Upper lobe of left lung (tissue), 6 donors: Measurements from ENCODE around the gene DCTN3. TPM values are rescaled to one million over a fixed set of nuclear protein-coding genes. Genes with fewer than 3 reads are reported as not detected.

Experiments used
- ATAC-seq, 2 donors: fragments of 200-7000 bp; cut with Tn5 transposase; one replicate each; pipeline ENCODE4 v1.9.1; 2022; ENCODE audit warnings: mild to moderate bottlenecking in 2 of 2, moderate library complexity in 2 of 2; ENCODE audit not compliant: low FRiP score in 2 of 2
- DNase-seq, 2 donors: peaks; one replicate each; pipeline ENCODE4 v3.0.0-alpha.2; 2019 to 2020
- H3K27ac ChIP-seq, 4 donors: fragments of 200-600 bp; sonication (generic); one replicate each; pipeline ENCODE4 v1.5.1; 2016 to 2019
- H3K27me3 ChIP-seq, 4 donors: fragments of 200-600 bp; sonication (generic); one replicate each; pipeline ENCODE4 v1.5.1; 2017 to 2019
- H3K36me3 ChIP-seq, 4 donors: fragments of 200-600 bp; sonication (generic); one replicate each; pipeline ENCODE4 v1.5.1; 2016 to 2019
- H3K4me1 ChIP-seq, 4 donors: fragments of 200-600 bp; sonication (generic); one replicate each; pipeline ENCODE4 v1.5.1; 2018 to 2019
- H3K4me3 ChIP-seq, 4 donors: fragments of 200-600 bp; sonication (generic); one replicate each; pipeline ENCODE4 v1.5.1; 2017 to 2019; ENCODE audit warnings: mild to moderate bottlenecking in 2 of 4, moderate library complexity in 1 of 4
- H3K9me3 ChIP-seq, 4 donors: fragments of 200-600 bp; sonication (generic); one replicate each; pipeline ENCODE4 v1.5.1; 2018 to 2019
- EP300 ChIP-seq, 4 donors: sonication (generic); formaldehyde crosslinking; IDR thresholded peaks; one replicate each; pipeline ENCODE4 v1.5.1; 2017; ENCODE audit warnings: antibody characterized with exemption in 4 of 4, control low read depth in 2 of 4
- POLR2A ChIP-seq, 4 donors: fragments of 450-650 bp; IDR thresholded peaks; one replicate each; pipeline ENCODE4 v1.5.1; 2016 to 2017; ENCODE audit warnings: antibody characterized with exemption in 4 of 4, mild to moderate bottlenecking in 2 of 4
- POLR2AphosphoS5 ChIP-seq, 2 donors: sonication (generic); formaldehyde crosslinking; IDR thresholded peaks; one replicate each; pipeline ENCODE4 v1.5.1; 2017; ENCODE audit warnings: antibody characterized with exemption in 2 of 2
- WGBS, 2 donors: methylation state at CpG; one replicate each; pipeline ENCODE4 v1.1.5; 2017 to 2018; 5-methylcytosine and 5-hydroxymethylcytosine counted together
- total RNA-seq, 6 donors: library from RNA; depleted of rRNA in 4 of 6; stranded (reverse); fragments of >200 nt in 4 of 6; gene quantifications; one replicate each; pipeline versions ENCODE4 v1.1.0 to v1.2.1, GENCODE V29; 2016 to 2021
- TF ChIP-seq, protein P1 (sequence below), 6 experiments: fragments of 450-650 bp in 4 of 6; fragments of 200-600 bp in 2 of 6; sonication (generic) in 2 of 6; IDR thresholded peaks; one replicate each; pipeline ENCODE4 v1.5.1; 2016 to 2019; ENCODE audit warnings: antibody characterized with exemption in 6 of 6
- donor health status: DM: no; HTN: no; CAD: no; lungs with moderate emphysema.
- donor health status: DM: no; HTN: yes; CAD: no; lungs with severe emphysema.

The DCTN3 gene
- total RNA-seq, 6 donors from 2014 or later, result 26.2 to 92.6 (median 68.1) TPM

DNA sequence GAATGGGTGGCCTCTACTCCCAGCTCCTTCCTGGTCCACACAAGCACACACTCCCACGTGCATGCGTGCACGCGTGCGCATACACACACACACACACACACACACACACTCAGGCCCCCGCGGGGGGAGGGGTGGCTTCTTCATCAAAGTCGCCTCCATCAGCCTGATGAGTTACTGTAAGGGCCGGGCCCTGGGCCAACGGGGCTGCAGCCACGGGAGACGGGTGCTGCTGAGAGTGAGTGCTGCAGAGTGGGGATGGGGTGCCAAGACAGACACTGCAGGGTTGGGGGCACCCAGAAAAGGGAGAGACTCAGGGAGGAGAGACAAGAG is 48.8 kb downstream of the DCTN3 start:
- H3K27me3 ChIP-seq, result peaks cover 0 to 2% (median 0%) of the 10 kb centered on the region in 4 donors
- 63 to 66% methylated on average over 12 of the region's 12 CpGs for WGBS, 2 donors
- no peak overlapping the region for H3K4me3 ChIP-seq
- H3K9me3 ChIP-seq, result no peaks in the 10 kb centered on the region
- DNase-seq (no peak), ATAC-seq (no peak)
- TF ChIP-seq EP300 (IDR thresholded peaks at IDR 0.05), result no peak
- no peak overlapping the region for H3K27ac ChIP-seq
- no peaks in the 10 kb centered on the region for H3K4me1 ChIP-seq
- H3K36me3 ChIP-seq, result no peaks in the 10 kb centered on the region

GRCh38 chr9:34570809-34571480 is 49.4 kb downstream of the DCTN3 start:
- Histone ChIP-seq H3K9me3 (no peaks in the 10 kb centered on the region), H3K36me3 (no peaks in the 10 kb centered on the region), H3K27me3 (peaks cover 0 to 2% (median 0%) of the 10 kb centered on the region in 4 donors), H3K27ac (no peak overlapping the region), H3K4me3 (no peak overlapping the region), H3K4me1 (no peaks in the 10 kb centered on the region)
- TF ChIP-seq EP300 (IDR thresholded peaks at IDR 0.05) (no peak), POLR2A (IDR thresholded peaks at IDR 0.05) (no peak), POLR2AphosphoS5 (IDR thresholded peaks at IDR 0.05) (no peak)
- TF ChIP-seq, protein P1, sequence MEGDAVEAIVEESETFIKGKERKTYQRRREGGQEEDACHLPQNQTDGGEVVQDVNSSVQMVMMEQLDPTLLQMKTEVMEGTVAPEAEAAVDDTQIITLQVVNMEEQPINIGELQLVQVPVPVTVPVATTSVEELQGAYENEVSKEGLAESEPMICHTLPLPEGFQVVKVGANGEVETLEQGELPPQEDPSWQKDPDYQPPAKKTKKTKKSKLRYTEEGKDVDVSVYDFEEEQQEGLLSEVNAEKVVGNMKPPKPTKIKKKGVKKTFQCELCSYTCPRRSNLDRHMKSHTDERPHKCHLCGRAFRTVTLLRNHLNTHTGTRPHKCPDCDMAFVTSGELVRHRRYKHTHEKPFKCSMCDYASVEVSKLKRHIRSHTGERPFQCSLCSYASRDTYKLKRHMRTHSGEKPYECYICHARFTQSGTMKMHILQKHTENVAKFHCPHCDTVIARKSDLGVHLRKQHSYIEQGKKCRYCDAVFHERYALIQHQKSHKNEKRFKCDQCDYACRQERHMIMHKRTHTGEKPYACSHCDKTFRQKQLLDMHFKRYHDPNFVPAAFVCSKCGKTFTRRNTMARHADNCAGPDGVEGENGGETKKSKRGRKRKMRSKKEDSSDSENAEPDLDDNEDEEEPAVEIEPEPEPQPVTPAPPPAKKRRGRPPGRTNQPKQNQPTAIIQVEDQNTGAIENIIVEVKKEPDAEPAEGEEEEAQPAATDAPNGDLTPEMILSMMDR (IDR thresholded peaks at IDR 0.05), result no peak
- 75 to 79% methylated on average over 7 of the region's 7 CpGs for WGBS, 2 donors
- ATAC-seq (no peak), DNase-seq (no peak)

DNA sequence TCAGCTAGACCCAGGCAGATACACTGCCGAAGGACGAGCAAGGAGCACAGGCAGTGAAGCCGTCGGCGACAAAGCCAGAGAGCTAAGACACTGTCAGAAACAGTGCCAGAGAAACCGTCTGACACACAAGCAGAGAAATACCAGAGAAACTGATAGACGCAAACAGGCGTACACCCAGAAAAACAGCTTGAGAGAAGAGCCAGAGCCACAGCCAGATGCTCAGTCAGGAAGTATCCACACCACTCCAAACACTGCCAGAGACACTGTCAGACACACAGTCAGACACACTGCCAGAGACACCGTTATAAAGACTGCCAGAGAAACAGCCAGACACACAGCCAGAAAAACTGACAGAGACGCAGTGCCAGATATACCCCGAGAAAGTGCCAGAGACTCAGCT is 49.9 kb downstream of the DCTN3 start:
- WGBS, 2 donors, result 70 to 72% methylated on average over 10 to 11 of the region's 11 CpGs
- Histone ChIP-seq H3K27me3 (peaks cover 0 to 2% (median 0%) of the 10 kb centered on the region in 4 donors), H3K27ac (no peak overlapping the region), H3K4me3 (no peak overlapping the region), H3K9me3 (no peaks in the 10 kb centered on the region), H3K4me1 (no peaks in the 10 kb centered on the region), H3K36me3 (no peaks in the 10 kb centered on the region)
- DNase-seq (no peak), ATAC-seq (no peak)
- TF ChIP-seq, protein P1 (IDR thresholded peaks at IDR 0.05), result no peak

DNA sequence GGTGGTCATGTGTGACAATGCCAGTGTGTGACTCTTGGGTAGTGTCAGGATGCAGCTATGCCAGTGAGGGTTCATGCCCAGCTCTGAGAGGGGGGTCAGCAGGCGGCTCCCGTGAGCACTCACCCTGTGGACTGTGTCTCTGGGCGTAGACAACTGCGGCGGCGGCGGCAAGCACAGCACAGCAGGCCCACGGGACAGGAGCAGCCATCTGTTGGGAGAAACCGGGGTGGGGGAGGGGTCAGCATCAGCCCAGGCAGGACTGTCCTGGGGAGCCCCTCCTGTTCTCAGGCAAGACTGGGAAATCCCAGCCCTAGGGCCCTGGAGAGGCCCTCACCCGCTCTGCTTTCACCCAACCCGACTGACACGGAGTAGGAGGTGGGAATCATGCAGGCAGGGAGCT is 51.5 kb downstream of the DCTN3 start:
- Histone ChIP-seq H3K36me3 (no peaks in the 10 kb centered on the region), H3K27me3 (no peaks in the 10 kb centered on the region), H3K4me3 (no peak overlapping the region), H3K27ac (no peak overlapping the region), H3K9me3 (no peaks in the 10 kb centered on the region), H3K4me1 (no peaks in the 10 kb centered on the region)
- WGBS, 2 donors, result 66% methylated on average over 12 of the region's 12 CpGs; no CpG with 5 or more reads in 1 of the 2 donors
- TF ChIP-seq POLR2AphosphoS5 (IDR thresholded peaks at IDR 0.05) (no peak), EP300 (IDR thresholded peaks at IDR 0.05) (no peak), POLR2A (IDR thresholded peaks at IDR 0.05) (no peak)
- TF ChIP-seq, protein P1 (IDR thresholded peaks at IDR 0.05), result no peak
- ATAC-seq (no peak), DNase-seq (no peak)

DNA sequence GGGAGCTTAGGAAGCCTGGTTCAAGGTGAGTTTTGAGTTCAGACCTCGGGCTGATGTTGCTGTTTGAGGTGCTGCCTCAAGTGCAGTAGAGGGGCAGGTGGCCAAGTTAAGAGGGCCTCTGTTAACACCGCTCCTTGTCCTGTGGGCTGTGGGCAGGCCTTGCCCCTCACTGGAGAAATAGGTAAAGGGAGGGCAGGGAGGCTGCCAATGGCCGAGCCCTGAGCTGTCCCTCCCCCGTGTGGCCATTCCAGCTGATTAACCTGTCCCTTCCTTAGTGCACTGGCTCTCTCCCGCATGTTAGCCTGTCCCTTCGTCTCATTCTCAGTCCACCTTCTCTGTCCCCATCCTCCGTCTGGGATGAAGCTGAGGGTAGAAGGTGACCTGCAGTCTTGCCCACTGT is 52.2 kb downstream of the DCTN3 start:
- TF ChIP-seq POLR2AphosphoS5 (IDR thresholded peaks at IDR 0.05) (no peak), EP300 (IDR thresholded peaks at IDR 0.05) (no peak), POLR2A (IDR thresholded peaks at IDR 0.05) (no peak)
- TF ChIP-seq, protein P1 (IDR thresholded peaks at IDR 0.05), result no peak
- WGBS, 2 donors, result 64 to 67% methylated on average over 7 of the region's 7 CpGs
- H3K36me3 ChIP-seq, result no peaks in the 10 kb centered on the region
- no peaks in the 10 kb centered on the region for H3K9me3 ChIP-seq
- no peak overlapping the region for H3K27ac ChIP-seq
- DNase-seq (no peak), ATAC-seq (no peak)
- H3K4me3 ChIP-seq, result no peak overlapping the region
- no peaks in the 10 kb centered on the region for H3K4me1 ChIP-seq
- no peaks in the 10 kb centered on the region for H3K27me3 ChIP-seq
